ENCODE data around the gene BANK1.

DNA sequence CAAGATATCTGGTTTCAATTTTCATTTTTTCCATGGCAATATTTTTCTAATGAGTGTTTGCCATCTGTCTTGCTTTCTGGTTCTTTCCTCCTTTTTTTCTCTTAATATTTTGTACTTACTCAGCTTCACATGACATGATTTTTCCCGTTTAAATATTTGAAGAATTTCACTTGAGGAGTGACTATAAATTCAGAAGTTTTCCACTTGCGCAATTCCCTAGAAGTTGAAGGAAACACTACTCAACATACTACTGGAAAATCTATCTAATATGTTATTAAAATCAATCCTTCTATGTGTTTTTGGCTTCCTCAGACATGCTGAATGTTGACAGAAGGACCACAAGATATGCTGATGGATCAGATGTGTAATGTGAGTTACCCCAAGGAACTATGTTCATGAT is 36.8 kb upstream of the BANK1 start:
- TF ChIP-seq, protein P1, sequence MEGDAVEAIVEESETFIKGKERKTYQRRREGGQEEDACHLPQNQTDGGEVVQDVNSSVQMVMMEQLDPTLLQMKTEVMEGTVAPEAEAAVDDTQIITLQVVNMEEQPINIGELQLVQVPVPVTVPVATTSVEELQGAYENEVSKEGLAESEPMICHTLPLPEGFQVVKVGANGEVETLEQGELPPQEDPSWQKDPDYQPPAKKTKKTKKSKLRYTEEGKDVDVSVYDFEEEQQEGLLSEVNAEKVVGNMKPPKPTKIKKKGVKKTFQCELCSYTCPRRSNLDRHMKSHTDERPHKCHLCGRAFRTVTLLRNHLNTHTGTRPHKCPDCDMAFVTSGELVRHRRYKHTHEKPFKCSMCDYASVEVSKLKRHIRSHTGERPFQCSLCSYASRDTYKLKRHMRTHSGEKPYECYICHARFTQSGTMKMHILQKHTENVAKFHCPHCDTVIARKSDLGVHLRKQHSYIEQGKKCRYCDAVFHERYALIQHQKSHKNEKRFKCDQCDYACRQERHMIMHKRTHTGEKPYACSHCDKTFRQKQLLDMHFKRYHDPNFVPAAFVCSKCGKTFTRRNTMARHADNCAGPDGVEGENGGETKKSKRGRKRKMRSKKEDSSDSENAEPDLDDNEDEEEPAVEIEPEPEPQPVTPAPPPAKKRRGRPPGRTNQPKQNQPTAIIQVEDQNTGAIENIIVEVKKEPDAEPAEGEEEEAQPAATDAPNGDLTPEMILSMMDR (conservative IDR thresholded peaks at IDR 0.05; ENCODE audit: low read length): no peak
- TF ChIP-seq EZH2phosphoT487 (IDR thresholded peaks at IDR 0.05; ENCODE audit: borderline replicate concordance, low read depth, low read length): no peak
